ENCODE measurements around the gene RBM15. TPM values are rescaled to one million over a fixed set of nuclear protein-coding genes. Genes with fewer than 3 reads are reported as not detected.

The RBM15 gene
- total and polyA plus RNA-seq, 2 experiments from 2014 or later: 20.8 to 84.0 TPM

GRCh38 chr1:110309139-110309538, 30.0 kb upstream of the RBM15 start:
- Histone ChIP-seq H3F3A (replicated peaks; ENCODE audit: low read depth) (no peaks in the 10 kb centered on the region), H3K4me2 (no peak overlapping the region), H3K27me3 (ENCODE audit: insufficient read depth) (no peaks in the 10 kb centered on the region), H3K27ac (ENCODE audit: low read depth) (no peak overlapping the region), H4K20me1 (replicated peaks; ENCODE audit: insufficient read depth) (no peaks in the 10 kb centered on the region), H3K4me3 (no peak overlapping the region), H3K79me2 (replicated peaks; ENCODE audit: insufficient read depth) (no peaks in the 10 kb centered on the region), H2AFZ (no peak overlapping the region), H3K9me2 (ENCODE audit: insufficient read depth) (0 out of 2 replicates have a peak, but pooled peaks cover 5% of the 10 kb centered on the region), H3K4me1 (ENCODE audit: insufficient read depth) (peaks cover 16% of the 10 kb centered on the region), H3K36me3 (ENCODE audit: insufficient read depth) (no peaks in the 10 kb centered on the region)
- DNase-seq (ENCODE audit: low spot score) (no peak), ATAC-seq (no peak)
- Mint-ChIP-seq H3K4me1 (peaks cover 9% of the 10 kb centered on the region), H3K27me3 (ENCODE audit: insufficient read depth, low read depth, poor library complexity) (peaks cover 13% of the 10 kb centered on the region), H3K4me3 (no peak overlapping the region), H3K36me3 (ENCODE audit: low read depth) (no peaks in the 10 kb centered on the region), H3K27ac (no peak overlapping the region), H3K9me3 (no peaks in the 10 kb centered on the region)
- TF ChIP-seq STAT1 (IDR thresholded peaks at IDR 0.05; ENCODE audit: unreplicated experiment): no peak
- no peak for TF ChIP-seq ETS1 (IDR thresholded peaks at IDR 0.05)
- no peak for TF ChIP-seq NANOG (IDR thresholded peaks at IDR 0.05; ENCODE audit: borderline replicate concordance)
- no peak for TF ChIP-seq ZNF331 (CRISPR knock-in tag; IDR thresholded peaks at IDR 0.05; ENCODE audit: low read depth)
- no peak for TF ChIP-seq REST (IDR thresholded peaks at IDR 0.05; ENCODE audit: unreplicated experiment)
- no peak for TF ChIP-seq CREB1 (CRISPR knock-in tag; IDR thresholded peaks at IDR 0.05; ENCODE audit: low read depth)
- no peak for TF ChIP-seq EZH2 (IDR thresholded peaks at IDR 0.05; ENCODE audit: low read depth, unreplicated experiment)
- TF ChIP-seq EZH2phosphoT487 (IDR thresholded peaks at IDR 0.05; ENCODE audit: unreplicated experiment): no peak
- TF ChIP-seq POLR2AphosphoS5 (IDR thresholded peaks at IDR 0.05; ENCODE audit: low read depth): no peak
- no peak for TF ChIP-seq JUNB (IDR thresholded peaks at IDR 0.05; ENCODE audit: unreplicated experiment)
- TF ChIP-seq ZNF462 (CRISPR knock-in tag; IDR thresholded peaks at IDR 0.05): no peak
- no peak for TF ChIP-seq CTCF (conservative IDR thresholded peaks at IDR 0.05; ENCODE audit: low read depth in 2 of 2)
- no peak for TF ChIP-seq ZNF114 (CRISPR knock-in tag; IDR thresholded peaks at IDR 0.05)
